Measurements from ENCODE around the gene MAP1LC3A.

The MAP1LC3A gene

DNA sequence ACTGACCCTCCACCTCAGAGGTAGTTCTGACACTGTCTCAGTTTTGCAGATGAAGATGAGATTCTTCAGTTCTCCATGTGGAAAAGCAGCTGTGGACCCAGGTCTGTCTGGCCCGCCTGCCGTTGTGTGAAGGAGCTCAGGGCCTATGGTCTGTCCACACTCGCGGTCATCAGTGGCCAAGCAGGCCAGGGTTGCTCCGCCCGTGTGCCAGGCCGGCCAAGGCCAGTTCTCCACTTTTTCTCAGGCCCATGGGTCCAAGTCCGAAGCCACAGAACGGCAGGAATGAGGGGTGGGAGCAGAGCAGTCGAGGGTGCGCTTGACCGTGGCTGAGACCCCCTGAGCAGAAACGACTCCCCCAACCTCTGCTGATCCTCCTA is 8.6 kb upstream of the MAP1LC3A start:
- no peak for DNase-seq

DNA sequence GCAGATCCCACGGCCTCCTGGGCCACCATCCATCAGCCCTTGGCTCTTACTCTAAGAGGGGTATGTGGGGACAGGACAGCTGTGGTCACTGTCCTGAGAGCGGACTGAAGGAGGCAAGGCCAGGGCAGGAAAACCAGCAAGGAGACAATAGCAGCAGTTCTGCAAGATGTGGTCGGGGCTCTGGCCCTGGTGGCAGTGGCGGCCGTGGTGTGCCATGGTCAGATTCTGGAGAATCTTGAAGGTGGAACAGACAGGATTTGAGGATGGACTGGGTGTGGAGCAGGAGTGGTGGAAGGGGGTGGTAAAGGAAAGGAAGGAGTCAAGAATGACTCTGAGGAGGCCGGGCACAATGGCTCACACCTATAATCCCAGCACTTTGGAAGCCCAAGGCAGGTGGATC is 5.9 kb upstream of the MAP1LC3A start:
- DNase-seq, result no peak

DNA sequence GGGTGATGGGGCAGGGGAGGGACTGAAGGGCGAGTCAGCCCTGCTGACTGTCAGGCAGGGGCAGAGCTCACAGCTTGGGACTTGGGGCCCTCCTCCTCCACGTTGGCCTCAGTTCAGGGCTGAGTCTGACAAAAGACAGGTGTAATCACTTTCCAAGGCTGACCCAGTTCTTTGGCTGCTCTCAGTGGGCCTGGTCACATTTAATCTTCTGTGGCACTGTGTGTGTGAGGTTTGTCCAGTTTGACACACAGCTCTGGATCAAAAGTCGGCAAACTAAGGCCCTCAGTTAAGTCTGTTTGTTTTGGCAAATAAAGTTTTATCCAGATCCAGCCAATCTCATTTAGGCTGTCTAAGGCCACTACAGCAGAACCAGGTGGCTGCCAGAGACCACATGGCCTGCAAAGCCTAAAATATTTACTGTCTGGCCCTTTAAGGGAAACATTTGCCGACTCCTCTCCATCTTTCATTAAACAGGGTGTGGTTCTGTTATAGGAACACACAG is 5.1 kb upstream of the MAP1LC3A start:
- DNase-seq, result no peak

DNA sequence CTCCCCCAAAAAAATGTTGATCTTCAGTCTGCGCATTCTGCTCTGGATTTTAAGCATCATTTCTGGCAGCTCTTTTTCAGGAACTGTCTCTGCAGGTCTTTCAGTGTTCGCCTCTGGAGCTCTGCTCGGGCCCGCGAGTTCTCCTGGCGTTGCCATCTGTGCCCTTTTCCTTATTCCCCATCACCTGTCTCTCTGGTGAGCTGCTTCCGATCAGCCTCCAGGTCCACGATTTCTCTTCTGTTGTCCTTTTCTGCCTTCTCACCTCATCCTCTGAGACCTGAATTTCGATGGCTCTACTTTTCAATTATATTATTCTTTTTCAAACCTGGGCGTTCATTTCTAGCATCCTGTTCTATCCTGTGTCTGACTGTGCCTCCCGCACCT is 590 bp upstream of the MAP1LC3A start:
- DNase-seq, result no peak

DNA sequence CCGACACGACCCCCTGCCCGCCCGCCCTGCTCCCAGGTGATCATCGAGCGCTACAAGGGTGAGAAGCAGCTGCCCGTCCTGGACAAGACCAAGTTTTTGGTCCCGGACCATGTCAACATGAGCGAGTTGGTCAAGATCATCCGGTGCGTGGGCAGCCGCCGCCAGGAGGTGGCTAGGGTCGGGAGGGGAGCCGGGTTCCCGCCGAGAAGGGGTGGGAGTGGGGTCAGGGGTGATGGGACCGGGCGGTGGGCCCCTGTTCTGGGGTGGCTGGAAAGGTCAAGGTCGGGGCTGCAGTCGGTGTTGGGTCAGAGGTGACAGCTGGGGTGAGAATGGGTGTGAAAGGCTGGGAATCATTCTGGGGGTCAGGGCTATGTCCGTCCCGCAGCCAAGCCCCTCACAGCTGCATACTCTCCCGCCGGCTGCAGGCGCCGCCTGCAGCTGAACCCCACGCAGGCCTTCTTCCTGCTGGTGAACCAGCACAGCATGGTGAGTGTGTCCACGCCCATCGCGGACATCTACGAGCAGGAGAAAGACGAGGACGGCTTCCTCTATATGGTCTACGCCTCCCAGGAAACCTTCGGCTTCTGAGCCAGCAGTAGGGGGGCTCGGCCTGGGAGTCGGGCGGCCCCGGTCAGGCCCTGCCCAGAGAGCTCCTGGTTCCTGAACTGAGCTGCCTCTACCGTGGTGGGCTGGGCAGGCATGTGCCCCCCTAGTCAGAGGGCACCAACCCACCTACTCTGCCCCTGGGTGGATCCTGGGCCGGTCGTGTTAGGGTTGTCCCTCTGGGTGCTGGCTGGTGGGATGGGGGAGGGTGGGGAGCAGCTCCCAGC is 1.0 kb downstream of the MAP1LC3A start:
- DNase-seq, result no peak

DNA sequence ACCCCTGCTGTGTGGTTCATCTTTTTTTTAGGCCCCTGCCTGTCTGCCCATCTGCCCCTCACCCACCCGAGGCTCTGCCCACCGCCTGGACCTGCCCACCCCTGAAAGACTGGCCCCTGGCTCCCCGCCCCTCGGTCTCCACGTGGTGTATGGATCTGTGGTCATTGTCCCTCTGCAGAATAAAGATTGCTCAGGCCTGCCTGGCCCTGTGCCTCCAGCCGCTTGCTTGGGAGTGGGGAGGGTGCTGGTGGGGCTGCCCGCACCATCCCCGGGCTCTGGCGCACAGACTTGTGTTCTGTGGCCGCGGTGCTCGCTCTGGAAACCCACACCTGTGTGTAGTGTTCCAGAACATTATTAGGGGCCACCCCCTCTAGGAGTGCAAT is 1.6 kb downstream of the MAP1LC3A start:
- no peak for DNase-seq

DNA sequence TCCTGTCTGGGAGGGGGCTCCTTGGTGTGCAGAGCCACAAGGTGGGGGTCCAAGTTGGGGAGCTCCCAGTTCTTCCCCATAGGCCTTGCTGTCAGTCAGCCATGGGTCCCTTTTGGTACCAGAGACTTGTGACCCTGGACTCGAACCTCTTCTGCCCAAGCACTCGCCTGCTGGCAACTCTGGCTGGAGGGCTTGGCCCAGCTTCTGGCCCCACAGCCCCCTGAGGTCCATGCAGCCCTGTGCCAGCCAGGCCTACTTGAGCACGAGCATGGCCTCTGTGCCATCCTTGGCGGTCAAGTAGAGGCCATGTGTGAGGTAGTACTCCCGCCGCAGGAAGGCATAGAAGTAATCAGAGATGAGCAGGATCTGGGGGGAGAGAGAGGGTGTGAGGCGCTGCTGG is 2.1 kb downstream of the MAP1LC3A start:
- no peak for DNase-seq

DNA sequence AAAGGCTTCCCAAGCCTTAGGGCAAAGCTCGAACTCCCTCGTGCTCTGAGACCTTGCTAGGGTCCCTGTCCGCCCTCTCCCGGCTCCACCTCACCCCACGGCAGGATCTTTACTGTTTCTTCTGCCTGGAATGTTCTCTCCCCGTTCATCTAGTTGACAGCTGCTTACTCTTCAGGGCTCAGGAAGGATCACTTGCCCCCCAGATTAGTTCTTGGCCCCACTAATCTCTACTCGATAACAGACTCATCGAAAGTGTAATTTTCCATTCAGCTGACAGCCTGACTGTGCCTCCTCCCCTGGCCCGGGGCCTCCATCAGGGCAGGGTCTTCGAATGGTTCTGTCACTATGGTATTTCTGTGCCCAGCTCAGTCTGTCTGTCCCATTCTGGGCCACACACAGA is 3.1 kb downstream of the MAP1LC3A start:
- no peak for DNase-seq

DNA sequence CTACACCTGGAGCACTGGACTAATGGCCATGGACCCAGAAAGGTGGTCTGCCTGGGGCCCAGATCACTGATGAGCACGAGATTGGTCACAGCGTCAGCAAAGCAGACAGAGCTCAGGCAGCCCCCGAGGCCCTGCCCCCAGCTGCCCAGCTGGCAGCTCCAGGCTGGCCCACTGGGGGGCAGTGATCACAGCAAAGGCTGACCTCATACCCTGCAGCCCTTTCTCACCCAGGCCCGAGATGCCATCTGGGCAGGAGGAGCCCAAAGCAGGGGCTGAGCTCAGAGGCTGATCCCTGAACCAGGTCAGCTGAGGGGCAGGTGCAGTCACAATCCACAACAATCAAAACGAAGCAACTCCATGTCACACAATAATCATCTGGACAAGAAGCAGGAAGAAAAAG is 4.1 kb downstream of the MAP1LC3A start:
- DNase-seq, result no peak

DNA sequence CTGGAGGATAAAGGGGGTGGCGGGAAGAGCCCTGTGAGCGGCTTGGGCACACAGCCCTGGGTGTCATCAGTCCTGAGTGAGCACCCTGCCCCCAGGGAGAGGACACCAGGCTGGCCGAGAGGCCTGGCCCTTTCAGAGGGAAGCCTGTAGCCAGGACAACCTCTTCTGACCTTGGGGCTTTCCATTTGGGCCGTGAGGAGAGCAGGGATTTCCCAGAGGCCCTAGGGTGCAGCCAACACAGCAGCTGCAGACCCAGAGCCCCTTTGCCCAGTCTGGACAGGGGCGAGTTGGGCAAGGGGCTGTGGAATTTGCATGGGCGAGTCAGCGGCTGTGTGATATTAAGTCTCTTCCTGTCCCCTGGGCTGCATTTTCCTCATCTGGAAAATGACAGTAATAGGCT is 6.3 kb downstream of the MAP1LC3A start:
- no peak for DNase-seq

DNA sequence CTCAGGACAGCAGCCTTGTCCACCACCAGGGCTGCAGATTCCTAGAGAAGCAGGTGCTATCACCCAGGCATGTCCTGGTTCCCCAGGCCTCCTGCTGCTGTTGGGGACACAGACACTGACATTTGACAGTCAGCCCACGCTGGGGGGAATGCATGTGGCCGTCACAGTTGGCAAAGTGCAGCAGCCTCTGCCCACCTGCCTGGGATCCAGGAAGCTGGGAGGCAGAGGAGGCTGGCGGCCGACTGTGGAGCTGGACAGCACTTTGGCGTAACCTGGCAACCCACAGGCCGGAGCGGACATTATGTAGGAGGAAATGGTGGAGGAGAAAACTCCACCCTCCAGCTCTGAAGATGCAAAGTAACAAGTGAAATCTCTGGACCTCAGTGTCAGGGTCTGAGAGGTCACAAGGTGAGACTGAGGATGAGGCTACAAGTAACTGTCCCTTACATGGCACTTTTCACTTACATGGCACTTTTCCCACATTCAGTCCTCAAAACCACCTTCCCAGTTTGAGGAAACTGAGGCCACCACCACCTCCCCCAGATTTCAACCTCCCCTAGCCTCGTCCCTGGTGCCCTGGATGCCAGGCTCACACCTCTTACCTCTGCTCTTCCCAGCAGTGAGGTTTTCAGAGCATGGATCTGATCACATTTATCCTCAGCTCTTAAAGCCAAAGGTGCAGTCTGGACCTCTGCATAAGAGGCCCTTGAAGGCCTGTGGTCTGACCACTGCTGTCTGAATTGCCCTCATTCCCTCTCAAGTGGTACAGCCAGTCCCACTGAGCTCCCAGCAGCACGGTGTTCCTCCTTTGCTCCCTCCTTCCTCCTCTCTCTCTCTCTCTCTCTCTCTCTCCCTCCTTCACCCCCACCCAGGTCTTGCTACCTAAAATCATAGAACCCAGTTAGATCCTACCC is 8.7 kb downstream of the MAP1LC3A start:
- DNase-seq, result no peak

DNA sequence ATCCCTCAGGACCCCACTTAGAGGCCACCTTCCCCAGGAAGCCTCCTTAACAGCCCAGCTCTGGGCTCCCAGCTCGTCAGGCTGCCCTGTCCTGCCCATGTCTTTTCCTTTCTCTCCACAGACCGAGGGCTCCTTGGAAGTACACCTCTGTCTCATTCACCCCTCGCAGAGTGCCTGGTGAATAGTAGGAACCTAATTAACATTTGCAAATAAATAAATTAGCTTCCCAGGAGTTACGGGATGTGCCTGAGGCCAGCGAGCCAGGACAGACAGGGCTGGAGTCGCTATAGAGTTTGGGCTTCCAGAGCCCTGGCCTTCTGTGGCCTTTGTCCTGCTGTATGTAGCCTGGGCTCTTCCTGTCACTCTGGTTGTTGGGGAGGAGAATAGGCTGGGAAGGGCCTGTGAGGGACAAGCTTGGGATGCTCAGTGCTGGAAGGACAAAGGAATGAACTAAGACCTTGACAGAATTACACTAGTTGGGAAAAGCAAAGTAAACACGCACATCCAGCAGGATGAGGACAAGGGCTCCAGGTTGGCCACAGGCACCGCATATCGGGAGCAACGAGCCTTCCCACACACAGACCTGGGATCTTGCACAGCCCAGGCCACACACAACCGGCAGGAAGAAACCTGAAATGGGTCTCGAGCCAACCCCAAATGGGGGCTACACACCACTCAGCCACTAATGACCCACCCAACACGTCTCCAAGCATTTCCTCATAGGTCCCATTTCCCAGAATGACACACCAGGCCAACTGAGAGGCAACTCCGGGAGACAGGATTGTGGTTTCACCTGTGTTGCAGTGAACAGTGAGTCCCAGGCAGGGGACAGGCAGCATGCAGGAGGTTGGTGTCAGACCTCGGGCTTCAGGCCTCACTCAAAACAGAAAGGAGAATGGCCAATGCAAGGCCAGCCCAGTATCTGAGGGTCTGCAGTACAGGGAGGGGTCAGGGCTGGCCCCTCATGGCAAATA is 9.7 kb downstream of the MAP1LC3A start:
- DNase-seq, result no peak

DNA sequence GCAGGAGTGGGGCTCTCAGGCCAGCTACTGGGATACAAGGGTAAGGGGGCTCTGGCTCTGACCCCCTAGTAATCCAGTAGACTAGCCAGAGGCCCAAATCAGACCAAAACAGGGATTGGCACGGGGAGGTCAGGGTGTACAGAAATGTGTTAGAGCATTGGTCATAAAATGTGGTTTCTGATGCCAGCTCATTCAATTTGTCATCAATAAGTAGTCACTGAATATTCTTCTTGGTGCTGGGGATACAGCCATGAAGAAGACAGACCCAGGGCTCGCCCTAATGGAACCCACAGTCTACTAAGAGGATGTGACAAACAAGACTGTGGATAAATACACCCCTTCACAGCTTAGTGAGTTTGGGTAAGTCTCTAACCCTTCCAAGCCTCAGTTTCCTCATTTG is 11.1 kb downstream of the MAP1LC3A start:
- no peak for DNase-seq

DNA sequence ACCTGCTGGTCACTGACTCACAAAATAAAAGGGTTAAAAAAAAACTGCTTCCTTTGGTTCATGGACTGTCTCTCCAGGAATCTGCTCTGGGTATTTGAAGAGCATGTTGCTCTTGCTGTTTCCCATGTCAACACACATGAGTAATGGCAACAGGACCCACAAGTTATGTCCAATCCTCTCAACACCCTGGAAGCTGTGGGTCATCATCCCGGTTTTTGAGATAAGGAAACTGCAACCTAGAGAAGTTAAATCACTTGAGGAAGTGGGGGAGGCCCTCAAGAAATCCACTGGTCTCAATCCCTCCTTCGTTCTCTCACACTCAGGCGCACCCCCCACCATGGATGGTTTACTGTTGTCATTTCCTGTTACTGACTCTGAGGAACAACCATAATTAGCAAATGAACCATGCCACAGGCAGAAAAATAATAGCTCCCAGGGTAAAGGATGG is 12.4 kb downstream of the MAP1LC3A start:
- no peak for DNase-seq

DNA sequence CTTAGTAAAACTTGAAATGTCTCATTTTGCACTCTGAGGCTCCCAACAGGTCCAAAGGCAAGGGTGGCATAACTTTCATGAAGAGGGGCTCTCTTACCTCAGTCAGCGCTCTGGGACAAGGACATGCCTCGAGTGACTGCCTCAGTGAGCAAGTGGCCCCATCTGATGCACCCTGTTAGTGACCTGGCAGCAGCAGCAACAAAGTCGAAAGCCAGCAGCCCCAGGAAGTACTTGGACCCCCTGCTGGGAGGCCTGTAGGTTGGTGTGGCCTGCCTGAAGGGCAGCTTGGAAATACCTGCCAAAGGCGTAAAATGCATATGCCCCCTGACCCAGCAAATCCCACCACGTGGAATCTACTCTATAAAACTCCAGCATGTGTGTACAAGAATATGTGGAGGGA is 13.2 kb downstream of the MAP1LC3A start:
- DNase-seq, result no peak

DNA sequence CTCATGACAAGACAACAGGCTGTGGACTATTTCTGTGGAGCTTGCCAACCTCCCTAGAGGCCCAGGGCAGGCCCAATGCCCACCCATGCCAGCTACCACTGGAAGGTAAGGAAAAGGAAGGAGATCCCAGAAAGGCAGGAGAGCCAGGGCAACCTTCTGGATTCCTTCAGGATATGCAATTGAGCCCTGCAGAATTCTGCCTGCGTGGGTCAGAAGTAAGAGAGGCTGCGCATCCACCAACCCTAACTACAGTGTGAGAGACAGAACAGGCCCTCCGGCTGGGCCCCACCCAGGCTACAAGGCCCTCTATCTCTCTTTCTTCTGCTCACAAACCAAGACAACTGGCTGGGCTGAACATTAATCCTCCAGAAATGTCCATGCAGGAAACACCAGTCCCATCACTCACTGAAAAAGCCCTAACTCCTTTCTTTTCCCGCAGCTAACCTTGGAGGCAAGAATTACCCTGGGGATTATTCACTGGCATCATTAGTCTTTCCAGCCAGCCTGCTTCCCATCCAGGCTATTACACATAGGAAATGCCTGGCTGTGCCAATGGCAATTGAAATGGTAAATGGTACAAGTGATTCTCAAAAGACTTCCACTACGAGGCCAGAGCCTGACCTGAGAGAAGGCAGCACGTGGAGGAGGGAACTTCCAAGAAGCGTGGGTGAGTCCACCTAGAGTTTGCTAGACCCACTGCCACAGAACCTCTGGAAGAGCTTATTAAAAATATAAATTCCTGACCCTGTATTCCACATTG is 15.2 kb downstream of the MAP1LC3A start:
- DNase-seq, result no peak

DNA sequence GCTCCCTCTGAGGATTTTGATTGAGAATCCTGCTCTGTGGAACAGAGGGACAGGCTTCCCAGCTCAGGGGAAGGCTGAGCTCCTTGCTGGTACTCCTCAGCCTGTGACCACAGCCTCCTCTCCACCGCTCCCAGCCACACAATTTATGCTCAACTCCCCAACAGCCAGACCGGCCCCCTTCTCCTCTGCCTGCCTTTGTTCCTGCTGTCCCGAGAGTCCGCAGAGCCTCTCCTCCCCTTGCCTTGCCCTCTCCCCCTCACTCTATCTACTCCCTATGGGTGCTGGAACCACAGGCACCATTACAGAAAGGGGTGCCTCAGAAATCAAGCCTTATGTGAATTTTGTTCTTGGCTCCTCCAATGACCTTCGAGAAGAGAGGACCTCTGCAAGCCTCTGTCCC is 15.9 kb downstream of the MAP1LC3A start:
- DNase-seq, result no peak

DNA sequence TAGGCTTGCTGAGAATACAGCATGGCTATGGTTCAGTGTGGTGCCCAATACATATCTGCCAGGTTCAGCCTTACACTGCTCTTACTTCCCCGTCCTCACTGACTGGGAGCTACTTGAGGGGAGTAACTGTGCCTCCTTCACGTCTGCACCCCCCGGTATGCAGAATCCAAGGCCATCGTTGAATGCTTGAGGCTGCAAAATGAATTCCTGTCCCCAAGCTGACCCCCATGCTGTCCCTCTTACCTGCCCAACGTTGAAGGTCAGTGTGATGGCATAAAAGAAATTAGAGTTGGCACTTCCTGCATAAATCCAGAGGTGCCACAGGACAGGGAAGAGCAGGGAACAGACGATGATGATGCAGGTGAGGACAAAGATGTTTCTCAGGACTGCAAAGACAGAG is 16.3 kb downstream of the MAP1LC3A start:
- no peak for DNase-seq

DNA sequence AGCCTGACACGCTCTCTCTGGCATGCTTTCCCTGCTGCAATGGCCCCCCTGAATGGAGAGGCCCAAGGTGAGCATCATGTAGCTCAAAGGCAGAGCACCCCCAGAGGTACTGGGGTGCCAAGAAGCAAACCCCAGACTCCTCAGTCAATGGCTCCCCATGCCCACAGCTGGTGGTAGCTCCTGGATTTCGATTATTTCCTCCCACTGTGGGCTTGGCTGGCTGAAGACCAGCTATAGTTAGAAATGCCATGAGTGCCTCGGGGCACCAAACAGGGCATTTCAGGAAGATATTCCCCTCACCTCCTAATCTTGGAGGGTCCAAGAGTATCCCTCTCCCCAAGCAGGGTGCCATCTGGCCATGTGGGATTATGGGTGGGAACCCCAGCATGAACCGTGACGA is 16.8 kb downstream of the MAP1LC3A start:
- DNase-seq, result no peak

DNA sequence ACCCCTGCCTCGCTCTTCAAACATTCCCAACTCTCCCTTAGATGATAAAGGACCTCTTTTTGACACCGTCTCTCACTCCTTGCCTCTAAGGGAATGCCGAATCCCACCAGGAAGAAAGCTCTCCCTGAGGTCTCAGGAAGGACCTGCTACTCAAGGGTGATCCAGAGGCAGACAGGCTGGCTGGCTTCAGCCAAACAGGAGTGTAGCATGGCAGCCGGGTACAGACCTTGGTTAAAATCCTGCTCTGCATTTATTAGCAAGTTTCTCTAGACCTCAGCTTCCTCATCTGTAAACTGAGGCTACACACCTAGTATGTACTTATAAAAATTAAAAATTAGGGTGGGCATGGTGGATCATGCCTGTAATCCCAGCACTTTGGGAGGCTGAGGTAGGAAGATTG is 17.2 kb downstream of the MAP1LC3A start:
- DNase-seq, result no peak

DNA sequence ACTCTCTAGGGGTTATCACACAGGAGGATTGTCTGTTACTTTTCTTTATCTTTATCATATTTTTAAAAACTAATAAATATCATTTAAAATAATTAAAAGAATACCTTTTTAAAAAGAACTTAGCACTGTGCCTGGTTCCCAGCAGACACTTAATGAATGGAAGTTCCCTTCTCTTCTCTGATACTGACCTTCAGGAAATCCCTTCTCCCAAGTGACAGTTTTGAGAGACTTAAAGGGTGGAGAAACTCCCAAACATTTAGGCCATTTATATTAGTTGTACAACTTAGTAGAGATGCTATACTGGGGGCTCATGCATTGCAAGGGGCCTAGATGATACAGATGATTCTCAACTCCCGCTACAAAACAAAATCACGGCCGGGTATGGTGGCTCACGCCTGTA is 18.5 kb downstream of the MAP1LC3A start:
- no peak for DNase-seq

DNA sequence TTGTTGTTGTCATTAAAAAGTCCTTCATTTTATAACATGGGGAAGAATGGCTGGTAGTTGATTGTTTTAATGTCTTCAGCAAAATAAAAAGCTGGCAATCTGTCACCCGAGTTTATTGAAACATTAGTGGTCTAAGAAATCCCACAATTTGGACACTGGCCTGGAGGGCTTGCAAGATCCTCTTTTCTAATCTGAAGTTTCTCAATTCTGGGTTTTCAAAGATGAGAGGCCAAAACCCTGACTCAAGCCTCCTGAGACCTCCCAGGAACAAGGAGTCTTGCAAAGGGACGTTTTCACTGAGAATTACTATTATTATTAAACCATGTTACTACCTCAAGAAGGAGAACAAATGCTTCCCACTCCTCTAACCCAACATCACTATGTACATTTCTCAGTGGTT is 19.5 kb downstream of the MAP1LC3A start:
- DNase-seq, result no peak

All from left hindlimb (tissue), 1 donor.